AG04450 (cell line): ENCODE results near the gene SLC9A5. TPM values are rescaled to one million over a fixed set of nuclear protein-coding genes. Genes with fewer than 3 reads are reported as not detected.

Source experiments
- CTCF ChIA-PET: fragments of 300-600, 350-600 bp; formaldehyde crosslinking; extraction: SDS; loops from one replicate; lab custom pipeline; 2022; ENCODE audit warnings: antibody characterized with exemption, inconsistent platforms; lab: Charles Lee
- POLR2A ChIA-PET: fragments of 350-600 bp; formaldehyde crosslinking; extraction: SDS; loops from one replicate; lab custom pipeline; 2021; ENCODE audit warnings: antibody characterized with exemption, inconsistent platforms; lab: Yijun Ruan, JAX
- DNase-seq: peaks from one replicate; pipeline ENCODE4 v3.0.0-alpha.2; 2011; ENCODE audit warnings: low read depth, low spot score
- H3K27ac ChIP-seq: one replicate; pipeline ENCODE4 v1.5.1; 2012; ENCODE audit warnings: low read depth, low read length, control low read depth
- H3K27me3 ChIP-seq: one replicate; pipeline ENCODE4 v1.6.0; 2012; ENCODE audit warnings: low read length; ENCODE audit not compliant: control insufficient read depth, insufficient read depth
- H3K4me3 ChIP-seq: 2 replicates; pipeline ENCODE4 v1.5.1; 2011; ENCODE audit warnings: mild to moderate bottlenecking, low read depth, low read length, control low read depth
- H3K9me3 ChIP-seq: 2 replicates; pipeline ENCODE4 v1.5.1; 2012; ENCODE audit warnings: low read length; ENCODE audit not compliant: control insufficient read depth, insufficient read depth
- polyA plus RNA-seq: library from polyadenylated mRNA; depleted of rRNA; stranded (reverse); fragments of >200 nt; gene quantifications from 2 replicates; pipeline ENCODE4 v1.2.3, GENCODE V29; 2011
- TF ChIP-seq, protein P1 (sequence below): IDR thresholded peaks from 2 replicates; pipeline ENCODE4 v1.5.1; 2011; ENCODE audit warnings: low read depth, low read length, control low read depth, inconsistent platforms

SLC9A5 gene
- polyA plus RNA-seq, 1 experiment: 2.4 TPM

DNA sequence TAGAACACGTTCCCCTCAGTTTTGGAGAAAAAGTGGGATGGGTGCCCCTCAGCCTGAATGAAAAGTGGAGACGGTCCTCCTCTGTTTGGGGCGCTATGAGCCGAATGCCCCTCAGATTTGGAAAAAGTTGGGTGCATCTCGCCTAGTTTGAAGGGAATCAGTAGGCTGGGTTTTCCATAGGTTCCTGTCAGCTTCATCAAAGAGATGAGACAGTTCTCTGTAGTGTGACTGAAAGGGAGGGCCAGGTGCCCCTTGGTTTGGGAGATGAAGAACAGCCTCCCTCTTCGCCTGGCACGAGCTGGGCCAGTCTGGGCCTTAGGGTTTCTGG, 742 bp upstream of the SLC9A5 start:
- DNase-seq: no peak
- no peak overlapping the region for H3K27ac ChIP-seq
- no peaks in the 10 kb centered on the region for H3K27me3 ChIP-seq
- no peaks in the 10 kb centered on the region; the same call in 1 of the 2 replicates for H3K9me3 ChIP-seq
- POLR2A ChIA-PET: interaction anchor here (0.9 to 1.5 kb wide), 8 partner anchors 10 to 233 kb away, joined by 3 to 12 read pairs (median 4); partner anchors contain the start of genes ATP6V0D1 and TMEM208
- TF ChIP-seq, protein P1, sequence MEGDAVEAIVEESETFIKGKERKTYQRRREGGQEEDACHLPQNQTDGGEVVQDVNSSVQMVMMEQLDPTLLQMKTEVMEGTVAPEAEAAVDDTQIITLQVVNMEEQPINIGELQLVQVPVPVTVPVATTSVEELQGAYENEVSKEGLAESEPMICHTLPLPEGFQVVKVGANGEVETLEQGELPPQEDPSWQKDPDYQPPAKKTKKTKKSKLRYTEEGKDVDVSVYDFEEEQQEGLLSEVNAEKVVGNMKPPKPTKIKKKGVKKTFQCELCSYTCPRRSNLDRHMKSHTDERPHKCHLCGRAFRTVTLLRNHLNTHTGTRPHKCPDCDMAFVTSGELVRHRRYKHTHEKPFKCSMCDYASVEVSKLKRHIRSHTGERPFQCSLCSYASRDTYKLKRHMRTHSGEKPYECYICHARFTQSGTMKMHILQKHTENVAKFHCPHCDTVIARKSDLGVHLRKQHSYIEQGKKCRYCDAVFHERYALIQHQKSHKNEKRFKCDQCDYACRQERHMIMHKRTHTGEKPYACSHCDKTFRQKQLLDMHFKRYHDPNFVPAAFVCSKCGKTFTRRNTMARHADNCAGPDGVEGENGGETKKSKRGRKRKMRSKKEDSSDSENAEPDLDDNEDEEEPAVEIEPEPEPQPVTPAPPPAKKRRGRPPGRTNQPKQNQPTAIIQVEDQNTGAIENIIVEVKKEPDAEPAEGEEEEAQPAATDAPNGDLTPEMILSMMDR: no peak
- peak overlapping the region; percentile 67 for H3K4me3 ChIP-seq
- CTCF ChIA-PET: interaction anchor here (3.0 kb wide), 1 partner anchor 12 kb away, joined by 14 read pairs; no protein-coding TSS in a partner anchor

DNA sequence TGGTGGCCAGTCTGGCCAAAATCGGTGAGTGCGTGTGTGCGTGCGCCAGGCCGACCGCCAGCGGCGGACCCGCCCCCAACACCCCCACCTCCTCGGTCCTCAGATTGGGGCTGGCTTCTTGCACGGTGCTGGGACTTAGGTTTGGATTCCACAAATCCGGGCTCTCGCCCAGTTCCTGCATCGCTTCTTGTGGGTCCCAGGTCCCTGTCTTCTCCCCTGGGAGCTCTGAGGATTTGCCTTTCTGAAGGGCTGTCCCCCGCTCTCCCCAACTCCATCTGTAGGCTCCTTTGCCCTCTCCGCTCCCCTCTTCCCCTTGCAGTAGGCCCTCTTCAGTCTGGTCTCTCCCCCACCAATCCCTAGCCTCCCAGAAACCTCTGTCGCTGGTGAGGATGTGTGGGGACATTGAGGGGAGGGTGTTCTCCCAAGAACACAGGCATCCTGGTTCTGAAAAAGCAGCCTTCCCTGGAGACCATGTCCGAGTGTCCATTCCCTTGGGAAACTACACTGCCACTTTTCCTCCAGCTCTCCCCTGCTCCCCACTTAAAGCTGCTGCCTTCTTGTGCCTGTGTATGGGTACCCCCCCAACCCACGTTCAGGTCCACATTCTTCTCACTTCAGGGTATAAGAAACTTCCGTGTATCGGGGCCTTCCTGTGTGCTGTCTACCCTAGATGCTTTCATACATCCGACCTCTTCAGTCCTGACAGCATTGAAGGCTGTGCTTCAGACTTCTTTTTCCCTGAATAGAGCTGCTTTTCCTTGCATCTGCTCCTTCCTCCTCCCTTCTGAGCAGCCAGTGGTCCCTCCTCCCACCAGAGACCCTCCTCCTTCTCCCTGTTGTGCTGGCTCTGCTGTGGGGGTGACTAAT, 632 bp downstream of the SLC9A5 start:
- Histone ChIP-seq H3K27ac (peak overlapping the region; percentile 52), H3K27me3 (no peaks in the 10 kb centered on the region), H3K4me3 (peak overlapping the region; percentile 67), H3K9me3 (no peaks in the 10 kb centered on the region; the same call in 1 of the 2 replicates)
- CTCF ChIA-PET: interaction anchor here (0.6 to 3.0 kb wide), 2 partner anchors 11 to 144 kb away, joined by 5 to 14 read pairs; no protein-coding TSS in a partner anchor
- no peak for DNase-seq
- POLR2A ChIA-PET: interaction anchor here (0.6 to 0.8 kb wide), 2 partner anchors 64 to 163 kb away, joined by 3 read pairs; no protein-coding TSS in a partner anchor
- TF ChIP-seq, protein P1: no peak

DNA sequence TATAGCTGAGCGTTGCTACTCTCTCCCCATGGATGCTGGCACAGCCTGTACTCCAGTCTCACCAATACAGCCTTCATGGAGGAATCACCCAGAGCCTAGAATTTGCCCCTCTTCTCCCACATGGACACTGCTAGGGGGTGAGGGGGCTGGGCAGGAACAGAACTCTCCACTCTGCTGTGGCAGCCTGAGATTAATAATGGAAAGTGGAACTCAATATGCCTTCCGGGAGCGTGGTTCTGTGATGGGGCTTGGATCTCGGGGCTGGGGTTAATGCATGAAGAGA, 1.2 kb downstream of the SLC9A5 start:
- no peak for DNase-seq
- H3K27ac ChIP-seq: peak overlapping the region; percentile 52
- H3K4me3 ChIP-seq: peak overlapping the region; percentile 67
- CTCF ChIA-PET: interaction anchor here (3.0 kb wide), 1 partner anchor 10 kb away, joined by 14 read pairs; no protein-coding TSS in a partner anchor
- H3K9me3 ChIP-seq: no peaks in the 10 kb centered on the region; the same call in 1 of the 2 replicates
- POLR2A ChIA-PET: no interaction called here
- TF ChIP-seq, protein P1: no peak
- H3K27me3 ChIP-seq: no peaks in the 10 kb centered on the region

DNA sequence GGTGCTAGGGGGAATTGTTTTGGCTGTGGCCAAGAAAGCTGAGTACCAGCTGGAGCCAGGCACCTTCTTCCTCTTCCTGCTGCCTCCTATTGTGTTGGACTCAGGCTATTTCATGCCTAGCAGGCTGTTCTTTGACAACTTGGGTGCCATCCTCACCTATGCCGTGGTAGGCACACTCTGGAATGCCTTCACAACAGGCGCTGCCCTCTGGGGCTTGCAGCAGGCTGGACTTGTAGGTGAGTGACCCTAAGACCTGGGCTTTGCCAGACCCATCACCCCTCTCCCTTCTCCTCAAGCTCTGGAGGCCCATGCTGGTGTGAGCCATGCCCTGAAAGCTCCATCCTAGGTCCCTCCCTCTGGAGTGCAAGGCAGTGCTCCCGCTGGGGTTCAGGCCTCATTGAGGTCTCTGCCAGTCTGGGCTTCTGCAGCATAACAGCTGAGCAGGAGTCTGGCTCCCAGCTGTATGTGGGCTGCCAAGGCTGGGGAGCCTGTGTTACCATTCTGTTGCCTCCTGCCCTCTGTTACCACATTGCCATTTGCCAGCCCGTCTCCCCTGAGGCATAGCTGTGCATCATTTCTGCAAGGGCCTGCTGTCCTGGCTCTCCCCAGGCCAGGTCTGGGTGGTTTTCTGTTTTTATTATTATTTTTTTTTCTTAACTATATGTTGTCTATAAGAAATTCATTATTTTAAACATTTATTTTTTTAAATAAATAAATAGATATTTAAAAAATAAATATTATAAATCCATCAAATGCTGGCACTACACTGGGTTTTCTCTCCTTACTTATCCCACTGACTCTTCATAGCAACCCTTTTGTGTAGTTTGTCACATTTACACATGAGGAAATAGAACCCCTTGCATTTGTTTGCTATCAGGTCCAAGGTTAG, 4.1 kb downstream of the SLC9A5 start:
- Histone ChIP-seq H3K9me3 (no peaks in the 10 kb centered on the region; the same call in 1 of the 2 replicates), H3K4me3 (no peak overlapping the region), H3K27me3 (no peaks in the 10 kb centered on the region), H3K27ac (no peak overlapping the region)
- TF ChIP-seq, protein P1: no peak
- CTCF ChIA-PET: interaction anchor here (0.6 kb wide), 1 partner anchor 147 kb away, joined by 3 read pairs; no protein-coding TSS in a partner anchor
- POLR2A ChIA-PET: no interaction called here
- no peak for DNase-seq
